AG04449 (cell line): ENCODE measurements around the gene ADM2.
"Not testable (repeated sequence)": the region's sequence is repeated elsewhere in the genome, so short reads cannot be mapped to it uniquely, and the experiment has no call there.

Experiments
- CTCF ChIA-PET: fragments of 350-600 bp; formaldehyde crosslinking; extraction: SDS; loops from one replicate; lab custom pipeline; 2021; ENCODE audit warnings: antibody characterized with exemption; lab: Yijun Ruan, JAX
- POLR2A ChIA-PET: fragments of 400-600, 350-600 bp; formaldehyde crosslinking; extraction: SDS; loops from one replicate; lab custom pipeline; 2020; ENCODE audit warnings: antibody characterized with exemption, inconsistent platforms; lab: Yijun Ruan, JAX
- DNase-seq: peaks from one replicate; pipeline ENCODE4 v3.0.0-alpha.2; 2010; ENCODE audit warnings: low read depth, low spot score
- H3K4me3 ChIP-seq: 2 replicates; pipeline ENCODE4 v1.5.1; 2011; ENCODE audit warnings: low read depth, mild to moderate bottlenecking, control low read depth, low read length
- TF ChIP-seq, protein P1 (sequence below): IDR thresholded peaks from one replicate; pipeline ENCODE4 v1.5.1; 2011; ENCODE audit warnings: mild to moderate bottlenecking, moderate library complexity, low read length, control low read depth, inconsistent platforms; ENCODE audit not compliant: insufficient read depth; ENCODE audit errors: missing control alignments

ADM2 gene

DNA sequence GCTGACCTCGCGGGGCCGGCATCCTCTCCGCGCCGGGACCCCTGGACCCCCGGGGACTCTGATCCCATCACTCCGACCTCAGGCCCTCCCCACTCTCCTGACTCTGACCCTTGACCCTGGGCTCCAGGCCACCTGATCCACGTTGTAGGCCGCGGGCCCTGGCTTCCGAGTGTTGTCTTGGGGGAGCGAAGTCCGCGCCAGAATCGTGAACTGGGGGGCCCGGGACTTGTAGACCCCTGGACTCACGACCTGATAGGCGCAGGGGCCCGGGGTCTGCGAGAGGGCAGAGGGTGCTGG lies 49.2 kb downstream of the ADM2 start:
- ChIA-PET POLR2A (no interaction called here), CTCF (no interaction called here)
- H3K4me3 ChIP-seq: peak overlapping the region; percentile 46
- no peak for DNase-seq
- TF ChIP-seq, protein P1, sequence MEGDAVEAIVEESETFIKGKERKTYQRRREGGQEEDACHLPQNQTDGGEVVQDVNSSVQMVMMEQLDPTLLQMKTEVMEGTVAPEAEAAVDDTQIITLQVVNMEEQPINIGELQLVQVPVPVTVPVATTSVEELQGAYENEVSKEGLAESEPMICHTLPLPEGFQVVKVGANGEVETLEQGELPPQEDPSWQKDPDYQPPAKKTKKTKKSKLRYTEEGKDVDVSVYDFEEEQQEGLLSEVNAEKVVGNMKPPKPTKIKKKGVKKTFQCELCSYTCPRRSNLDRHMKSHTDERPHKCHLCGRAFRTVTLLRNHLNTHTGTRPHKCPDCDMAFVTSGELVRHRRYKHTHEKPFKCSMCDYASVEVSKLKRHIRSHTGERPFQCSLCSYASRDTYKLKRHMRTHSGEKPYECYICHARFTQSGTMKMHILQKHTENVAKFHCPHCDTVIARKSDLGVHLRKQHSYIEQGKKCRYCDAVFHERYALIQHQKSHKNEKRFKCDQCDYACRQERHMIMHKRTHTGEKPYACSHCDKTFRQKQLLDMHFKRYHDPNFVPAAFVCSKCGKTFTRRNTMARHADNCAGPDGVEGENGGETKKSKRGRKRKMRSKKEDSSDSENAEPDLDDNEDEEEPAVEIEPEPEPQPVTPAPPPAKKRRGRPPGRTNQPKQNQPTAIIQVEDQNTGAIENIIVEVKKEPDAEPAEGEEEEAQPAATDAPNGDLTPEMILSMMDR: no peak

DNA sequence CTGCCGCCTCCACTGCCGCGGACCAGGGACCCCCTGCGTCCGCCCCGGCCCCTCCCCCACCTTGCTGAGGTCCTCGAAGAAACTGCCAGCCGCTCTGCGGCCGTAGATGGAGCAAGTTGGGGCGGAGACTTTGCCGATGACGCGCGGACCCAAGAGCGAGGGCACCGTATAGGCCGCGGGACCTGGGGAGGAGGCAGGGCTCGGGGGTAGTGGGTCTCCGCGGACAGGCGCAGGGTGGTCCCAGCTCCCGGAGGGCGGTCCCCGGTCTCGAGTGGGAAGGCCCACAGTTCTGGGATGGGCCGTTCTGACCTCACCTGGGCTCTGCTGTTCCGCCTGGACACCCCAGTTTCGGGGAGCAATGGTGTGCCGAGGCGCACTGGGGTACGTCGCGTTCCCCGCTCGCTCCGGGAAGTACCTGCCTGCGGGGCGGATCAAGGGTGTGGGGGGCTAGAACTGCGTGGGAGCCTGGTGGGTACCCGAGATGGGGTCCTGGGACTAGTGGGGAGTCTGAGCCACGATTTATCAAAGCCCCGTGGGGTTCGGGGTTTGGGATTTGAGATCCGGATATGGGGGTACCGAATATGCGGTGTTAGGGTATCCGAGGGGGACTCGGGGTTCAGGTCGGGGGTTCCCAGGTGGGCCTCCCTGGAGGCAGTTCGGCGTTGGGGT lies 49.7 kb downstream of the ADM2 start:
- no peak for DNase-seq
- ChIA-PET POLR2A (no interaction called here), CTCF (interaction anchor here (1.3 kb wide), 1 partner anchor 90 kb away, joined by 6 read pairs; no protein-coding TSS in a partner anchor)
- TF ChIP-seq, protein P1: no peak
- H3K4me3 ChIP-seq: peak overlapping the region; percentile 46

DNA sequence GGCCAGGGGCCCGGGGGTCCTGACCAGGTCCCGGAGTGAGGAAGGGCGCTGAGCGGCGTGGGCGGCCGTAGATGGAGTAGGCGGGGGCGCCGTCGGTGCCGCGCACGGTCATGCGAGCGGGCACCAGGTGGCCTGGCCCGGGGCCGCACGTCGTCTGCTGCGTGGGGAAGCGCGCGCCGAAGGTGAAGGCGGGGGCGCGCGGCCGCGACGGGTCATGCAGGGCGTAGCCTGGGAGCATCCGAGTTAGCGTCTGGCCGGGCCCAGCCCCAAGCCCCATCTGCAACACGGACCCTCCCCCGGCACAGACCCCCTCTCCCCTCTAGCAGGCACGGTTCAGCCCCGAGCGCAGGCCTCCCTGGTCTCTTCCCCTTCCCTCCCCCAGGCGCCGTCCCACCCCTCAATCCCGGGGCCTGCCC lies 50.2 kb downstream of the ADM2 start:
- POLR2A ChIA-PET: no interaction called here
- no peak for DNase-seq
- H3K4me3 ChIP-seq: peak overlapping the region; percentile 44
- CTCF ChIA-PET: interaction anchor here (1.0 to 1.3 kb wide), 2 partner anchors 11 to 90 kb away, joined by 3 to 6 read pairs; no protein-coding TSS in a partner anchor
- TF ChIP-seq, protein P1: no peak

- DNase-seq: no peak
- ChIA-PET POLR2A (no interaction called here), CTCF (interaction anchor here (1.0 to 1.3 kb wide), 2 partner anchors 10 to 89 kb away, joined by 3 to 6 read pairs; no protein-coding TSS in a partner anchor)
- H3K4me3 ChIP-seq: peak overlapping the region; percentile 44
- TF ChIP-seq, protein P1: no peak
Observed at GRCh38 chr22:50531962-50532674, 50.8 kb downstream of the ADM2 start.

GRCh38 chr22:50532824-50533796 lies 51.8 kb downstream of the ADM2 start:
- ChIA-PET CTCF (interaction anchor here (1.0 to 1.1 kb wide), 2 partner anchors 9 to 30 kb away, joined by 3 read pairs; partner anchors contain the start of gene SYCE3), POLR2A (no interaction called here)
- no peak for DNase-seq
- H3K4me3 ChIP-seq: no peak overlapping the region
- TF ChIP-seq, protein P1: no peak

DNA sequence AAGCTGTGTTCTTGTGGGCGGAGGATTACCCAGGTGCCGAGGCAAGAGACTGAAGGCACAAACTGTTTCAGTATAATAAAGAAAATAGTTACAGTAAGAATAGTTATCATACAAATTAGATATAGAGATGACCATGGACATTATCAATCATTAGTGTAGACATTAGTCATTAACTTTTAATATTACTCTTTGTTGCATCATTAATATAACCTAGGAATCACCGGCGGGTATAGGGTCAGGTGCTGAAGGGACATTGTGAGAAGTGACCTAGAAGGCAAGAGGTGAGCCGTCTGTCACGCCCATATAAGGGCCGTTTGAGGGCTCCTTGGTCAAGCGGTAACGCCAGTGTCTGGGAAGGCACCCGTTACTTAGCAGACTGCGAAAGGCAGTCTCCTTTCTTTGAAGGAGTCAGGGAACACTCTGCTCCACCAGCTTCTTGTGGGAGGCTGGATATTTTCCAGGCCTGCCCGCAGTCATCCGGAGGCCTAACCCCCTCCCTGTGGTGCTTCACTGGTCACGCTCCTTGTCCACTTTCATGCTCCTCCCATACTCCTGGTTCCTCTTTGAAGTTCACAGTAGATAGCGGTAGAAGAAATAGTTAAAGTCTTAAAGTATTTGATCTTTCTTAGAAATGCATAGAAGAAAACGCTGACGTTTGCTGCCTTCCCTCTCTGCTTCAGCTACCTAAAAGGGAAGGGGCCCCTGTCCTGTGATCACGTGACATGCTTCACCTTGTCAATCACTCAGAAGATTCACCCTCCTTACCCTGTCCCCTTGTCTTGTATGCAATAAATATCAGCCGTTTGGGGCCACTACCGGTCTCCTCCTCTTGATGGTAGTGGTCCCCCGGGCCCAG lies 52.7 kb downstream of the ADM2 start:
- CTCF ChIA-PET: interaction anchor here (1.1 to 3.1 kb wide), 2 partner anchors 8 to 29 kb away, joined by 3 to 14 read pairs; partner anchors contain the start of genes SCO2 and SYCE3
- H3K4me3 ChIP-seq, POLR2A ChIA-PET, DNase-seq: not testable (repeated sequence)
